Mesenchymal stem cell (in vitro differentiated cells and primary cell): ENCODE results near the gene UBE2G1.
A peak's percentile ranks its signal among the peaks of the same experiment; 100 is the strongest.

ENCODE experiments used
- DNase-seq: peaks from one replicate; pipeline ENCODE4 v3.0.0-alpha.2; 2013
- H2AFZ ChIP-seq: one replicate; pipeline ENCODE4 v1.6.1; 2013; ENCODE audit warnings: low read depth, mild to moderate bottlenecking, control low read depth, inconsistent platforms, low read length, moderate library complexity
- H2AK5ac ChIP-seq: 2 replicates; pipeline ENCODE4 v1.6.1; 2013; ENCODE audit warnings: low read length, moderate library complexity, mild to moderate bottlenecking, inconsistent platforms; ENCODE audit not compliant: severe bottlenecking
- H2BK120ac ChIP-seq: one replicate; pipeline ENCODE4 v1.6.1; 2013; ENCODE audit warnings: low read depth, mild to moderate bottlenecking, inconsistent platforms, low read length, moderate library complexity
- H2BK12ac ChIP-seq, 2 experiments: one replicate each; pipeline ENCODE4 v1.6.1; 2013; ENCODE audit warnings: inconsistent platforms in 2 of 2, low read length in 2 of 2, mild to moderate bottlenecking in 2 of 2, moderate library complexity in 2 of 2, control low read depth in 1 of 2
- H2BK15ac ChIP-seq: one replicate; pipeline ENCODE4 v1.6.1; 2013; ENCODE audit warnings: mild to moderate bottlenecking, low read depth, inconsistent platforms; ENCODE audit not compliant: poor library complexity, severe bottlenecking
- H2BK5ac ChIP-seq: 2 replicates; pipeline ENCODE4 v1.6.1; 2013; ENCODE audit warnings: low read depth, mild to moderate bottlenecking, low read length, control low read depth, inconsistent platforms; ENCODE audit not compliant: poor library complexity, severe bottlenecking
- H3K14ac ChIP-seq, 2 experiments: one replicate each; pipeline ENCODE4 v1.6.1; 2013; ENCODE audit warnings: inconsistent platforms in 2 of 2, low read length in 2 of 2, control low read depth in 1 of 2, mild to moderate bottlenecking in 1 of 2, moderate library complexity in 1 of 2
- H3K18ac ChIP-seq, 2 experiments: one replicate each; pipeline ENCODE4 v1.6.1; 2013; ENCODE audit warnings: inconsistent platforms in 2 of 2, low read length in 2 of 2, control low read depth in 1 of 2, low read depth in 1 of 2, mild to moderate bottlenecking in 1 of 2
- H3K23ac ChIP-seq, 2 experiments: one replicate each; pipeline ENCODE4 v1.6.1; 2013; ENCODE audit warnings: inconsistent platforms in 2 of 2, low read length in 2 of 2, mild to moderate bottlenecking in 2 of 2, moderate library complexity in 2 of 2, control low read depth in 1 of 2
- H3K27ac ChIP-seq: 2 replicates; pipeline ENCODE4 v1.5.1; 2013; ENCODE audit warnings: mild to moderate bottlenecking, moderate library complexity, low read length, control low read depth, inconsistent platforms; ENCODE audit not compliant: poor library complexity, severe bottlenecking
- H3K27me3 ChIP-seq, 2 experiments: 2 replicates each; pipeline versions ENCODE4 v1.6.1 to v1.7.0; 2013; ENCODE audit warnings: low read length in 2 of 2, mild to moderate bottlenecking in 2 of 2, moderate library complexity in 2 of 2, control low read depth in 1 of 2, inconsistent platforms in 1 of 2; ENCODE audit not compliant: control insufficient read depth in 1 of 2, insufficient read depth in 1 of 2
- H3K36me3 ChIP-seq, 2 experiments: 2 replicates each; pipeline versions ENCODE4 v1.6.1 to v1.7.0; 2013; ENCODE audit warnings: low read length in 2 of 2, control low read depth in 1 of 2, inconsistent platforms in 1 of 2, low read depth in 1 of 2, mild to moderate bottlenecking in 1 of 2; ENCODE audit not compliant: insufficient read depth in 2 of 2, control insufficient read depth in 1 of 2
- H3K4ac ChIP-seq, 2 experiments: one replicate each; pipeline ENCODE4 v1.6.1; 2013; ENCODE audit warnings: inconsistent platforms in 2 of 2, low read length in 2 of 2, mild to moderate bottlenecking in 2 of 2, moderate library complexity in 2 of 2, control low read depth in 1 of 2, low read depth in 1 of 2
- H3K4me1 ChIP-seq: 2 replicates; pipeline ENCODE4 v1.6.1; 2013; ENCODE audit warnings: low read depth, low read length, control low read depth; ENCODE audit not compliant: control insufficient read depth, insufficient read depth
- H3K4me2 ChIP-seq: 2 replicates; pipeline ENCODE4 v1.6.1; 2013; ENCODE audit warnings: low read length, mild to moderate bottlenecking, inconsistent platforms; ENCODE audit not compliant: poor library complexity, severe bottlenecking
- H3K4me3 ChIP-seq, 2 experiments: 2 replicates each; pipeline versions ENCODE4 v1.5.1 to v1.7.0; 2013; ENCODE audit warnings: low read length in 2 of 2, mild to moderate bottlenecking in 2 of 2, control low read depth in 1 of 2, low read depth in 1 of 2; ENCODE audit not compliant: insufficient read depth in 1 of 2
- H3K79me1 ChIP-seq: replicated peaks from 2 replicates; pipeline ENCODE4 v1.6.1; 2013; ENCODE audit warnings: mild to moderate bottlenecking, control low read depth, low read length, inconsistent platforms; ENCODE audit not compliant: poor library complexity, severe bottlenecking
- H3K9ac ChIP-seq: 2 replicates; pipeline ENCODE4 v1.7.0; 2013; ENCODE audit warnings: mild to moderate bottlenecking, low read length, moderate library complexity
- H3K9me3 ChIP-seq: 2 replicates; pipeline ENCODE4 v1.7.0; 2013; ENCODE audit warnings: mild to moderate bottlenecking, low read length; ENCODE audit not compliant: control insufficient read depth
- H4K8ac ChIP-seq: one replicate; pipeline ENCODE4 v1.6.1; 2013; ENCODE audit warnings: inconsistent platforms, mild to moderate bottlenecking, low read length, moderate library complexity
- H4K91ac ChIP-seq: one replicate; pipeline ENCODE4 v1.6.1; 2013; ENCODE audit warnings: mild to moderate bottlenecking, low read length, inconsistent platforms
- WGBS: methylation state at CpG from one replicate; pipeline ENCODE4 v1.1.7; 2013; ENCODE audit warnings: mixed read lengths; 5-methylcytosine and 5-hydroxymethylcytosine counted together

The UBE2G1 gene

GRCh38 chr17:4317610-4318009 lies 48.9 kb downstream of the UBE2G1 start:
- no peaks in the 10 kb centered on the region for H3K36me3 ChIP-seq
- no peaks in the 10 kb centered on the region for H3K27me3 ChIP-seq
- no peak overlapping the region for H3K14ac ChIP-seq
- H3K23ac ChIP-seq, result no peak overlapping the region
- H2AK5ac ChIP-seq, result no peak overlapping the region
- H2BK15ac ChIP-seq, result no peak overlapping the region
- WGBS, result 97% methylated on average over 3 of the region's 5 CpGs
- no peaks in the 10 kb centered on the region for H3K9me3 ChIP-seq
- no peak overlapping the region for H2BK12ac ChIP-seq
- no peak overlapping the region for H4K91ac ChIP-seq
- H4K8ac ChIP-seq, result no peak overlapping the region
- peaks cover 1% of the 10 kb centered on the region for H3K4me1 ChIP-seq
- no peak overlapping the region for H2AFZ ChIP-seq
- H3K27ac ChIP-seq, result no peak overlapping the region
- H3K4me2 ChIP-seq, result no peak overlapping the region
- peak overlapping the region in 1 of 2 experiments; percentile 7 for H3K4me3 ChIP-seq
- H3K4ac ChIP-seq, result no peak overlapping the region
- H3K18ac ChIP-seq, result no peak overlapping the region
- no peak overlapping the region for H2BK5ac ChIP-seq
- no peak overlapping the region for H2BK120ac ChIP-seq
- H3K79me1 ChIP-seq, result peaks cover 12% of the 10 kb centered on the region
- H3K9ac ChIP-seq, result peak overlapping the region; percentile 78
- DNase-seq, result no peak

DNA sequence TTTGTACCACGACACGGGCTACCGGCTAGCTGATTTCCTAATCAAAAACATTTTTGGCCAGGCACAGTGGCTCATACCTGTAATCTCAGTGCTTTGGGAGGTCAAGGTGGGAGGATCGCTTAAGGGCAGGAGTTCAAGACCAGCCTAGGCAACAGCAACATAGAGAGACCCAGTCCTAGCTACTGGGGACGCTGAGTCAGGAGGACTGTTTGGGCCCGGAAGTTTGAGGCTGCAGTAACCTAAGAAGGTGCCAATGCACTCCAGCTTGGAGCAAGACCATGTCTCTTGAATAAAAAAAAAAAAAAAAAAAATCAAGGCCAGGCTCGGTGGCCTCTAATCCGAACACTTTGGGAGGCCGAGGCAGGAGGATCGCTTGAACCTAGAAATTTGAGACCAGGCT lies 49.8 kb downstream of the UBE2G1 start:
- Histone ChIP-seq H4K8ac (peak overlapping the region; percentile 64), H3K18ac (no peak overlapping the region), H3K4me2 (no peak overlapping the region), H2BK15ac (no peak overlapping the region), H2BK12ac (no peak overlapping the region), H3K4me1 (peaks cover 1% of the 10 kb centered on the region), H3K79me1 (peaks cover 12% of the 10 kb centered on the region), H2BK120ac (no peak overlapping the region), H3K36me3 (no peaks in the 10 kb centered on the region), H3K9ac (no peak overlapping the region), H3K4ac (no peak overlapping the region), H3K27ac (no peak overlapping the region), H3K9me3 (no peaks in the 10 kb centered on the region), H4K91ac (no peak overlapping the region), H3K27me3 (no peaks in the 10 kb centered on the region), H2BK5ac (no peak overlapping the region), H3K14ac (no peak overlapping the region), H2AFZ (no peak overlapping the region), H3K23ac (no peak overlapping the region), H2AK5ac (no peak overlapping the region), H3K4me3 (no peak overlapping the region)
- 98% methylated on average over 10 of the region's 10 CpGs for WGBS
- no peak for DNase-seq

DNA sequence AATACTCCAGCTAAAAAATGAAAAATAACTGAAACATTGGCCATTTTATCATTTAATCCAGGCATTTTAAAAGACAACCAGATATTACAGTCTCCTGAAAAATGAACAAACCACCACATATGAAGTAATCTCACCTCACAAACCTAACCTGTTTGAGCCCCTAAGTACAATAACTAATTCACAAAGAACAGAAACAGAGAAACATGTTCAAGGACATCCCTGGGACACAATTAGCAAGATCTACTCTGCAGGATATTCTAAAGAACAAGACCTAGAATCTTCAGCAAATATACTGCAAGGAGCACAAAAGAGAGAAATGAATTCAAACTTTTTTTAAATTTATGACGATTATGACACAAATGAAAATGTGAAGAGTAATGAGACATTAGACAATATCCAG lies 51.9 kb downstream of the UBE2G1 start:
- Histone ChIP-seq H2BK120ac (no peak overlapping the region), H3K14ac (no peak overlapping the region), H3K4me3 (no peak overlapping the region), H2AFZ (no peak overlapping the region), H3K27me3 (no peaks in the 10 kb centered on the region), H3K36me3 (no peaks in the 10 kb centered on the region), H2AK5ac (no peak overlapping the region), H3K4ac (no peak overlapping the region), H3K79me1 (peaks cover 10% of the 10 kb centered on the region), H2BK15ac (no peak overlapping the region), H4K91ac (no peak overlapping the region), H4K8ac (no peak overlapping the region), H2BK5ac (no peak overlapping the region), H3K4me2 (no peak overlapping the region), H3K18ac (no peak overlapping the region), H3K4me1 (peaks cover 1% of the 10 kb centered on the region), H3K23ac (no peak overlapping the region), H3K9me3 (no peaks in the 10 kb centered on the region), H3K9ac (no peak overlapping the region), H2BK12ac (no peak overlapping the region), H3K27ac (no peak overlapping the region)
- DNase-seq, result no peak
- 100% methylated on average over 1 of the region's 1 CpG for WGBS

DNA sequence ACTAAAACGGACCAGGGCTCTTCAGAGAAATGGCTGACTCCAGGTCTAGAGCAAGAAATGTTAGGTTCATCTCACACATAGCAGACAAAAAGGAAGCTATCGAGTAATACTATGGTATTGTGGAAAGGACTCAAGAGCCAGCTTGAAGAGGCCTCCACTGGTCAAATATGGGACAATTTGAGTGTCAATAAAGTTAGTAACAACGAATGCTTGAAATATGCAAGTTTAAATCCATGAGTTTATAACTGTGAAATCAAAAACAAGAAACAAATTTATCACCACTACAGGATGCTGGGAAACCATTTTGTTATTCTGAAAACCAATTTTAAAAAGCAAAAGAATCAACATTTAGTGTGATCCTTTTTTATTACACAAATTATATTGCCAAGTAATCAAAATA lies 52.3 kb downstream of the UBE2G1 start:
- Histone ChIP-seq H3K23ac (no peak overlapping the region), H2BK12ac (no peak overlapping the region)

More for the DNA sequence above, 52.3 kb downstream of the UBE2G1 start:
- Histone ChIP-seq H3K9me3 (no peaks in the 10 kb centered on the region), H2BK120ac (no peak overlapping the region), H3K9ac (no peak overlapping the region), H3K4me3 (no peak overlapping the region), H2BK5ac (no peak overlapping the region), H3K18ac (no peak overlapping the region), H3K79me1 (peaks cover 7% of the 10 kb centered on the region), H3K27ac (no peak overlapping the region), H4K91ac (no peak overlapping the region), H3K4me2 (no peak overlapping the region), H2AFZ (no peak overlapping the region), H3K27me3 (no peaks in the 10 kb centered on the region), H2BK15ac (no peak overlapping the region), H3K4me1 (peaks cover 1% of the 10 kb centered on the region), H3K14ac (no peak overlapping the region), H3K4ac (no peak overlapping the region), H2AK5ac (no peak overlapping the region), H3K36me3 (no peaks in the 10 kb centered on the region), H4K8ac (no peak overlapping the region)
- DNase-seq, result no peak
- 97% methylated on average over 2 of the region's 3 CpGs for WGBS
